Prostate gland (tissue), 2 donors: ENCODE measurements around the gene SLC39A12.

Source experiments
- POLR2A ChIP-seq: fragments of 450-650 bp; IDR thresholded peaks from one replicate; pipeline ENCODE4 v1.6.1; 2016; ENCODE audit warnings: antibody characterized with exemption, mild to moderate bottlenecking
- TF ChIP-seq, protein P1 (sequence below), 4 experiments: fragments of 200-600 bp in 2 of 4; fragments of 450-650 bp in 2 of 4; sonication (generic) in 2 of 4; IDR thresholded peaks; 1 replicate in 3 of 4; 2 replicates in 1 of 4; pipeline ENCODE4 v1.5.1; 2016 to 2019; ENCODE audit warnings: antibody characterized with exemption in 4 of 4, mild to moderate bottlenecking in 2 of 4, moderate library complexity in 2 of 4

DNA sequence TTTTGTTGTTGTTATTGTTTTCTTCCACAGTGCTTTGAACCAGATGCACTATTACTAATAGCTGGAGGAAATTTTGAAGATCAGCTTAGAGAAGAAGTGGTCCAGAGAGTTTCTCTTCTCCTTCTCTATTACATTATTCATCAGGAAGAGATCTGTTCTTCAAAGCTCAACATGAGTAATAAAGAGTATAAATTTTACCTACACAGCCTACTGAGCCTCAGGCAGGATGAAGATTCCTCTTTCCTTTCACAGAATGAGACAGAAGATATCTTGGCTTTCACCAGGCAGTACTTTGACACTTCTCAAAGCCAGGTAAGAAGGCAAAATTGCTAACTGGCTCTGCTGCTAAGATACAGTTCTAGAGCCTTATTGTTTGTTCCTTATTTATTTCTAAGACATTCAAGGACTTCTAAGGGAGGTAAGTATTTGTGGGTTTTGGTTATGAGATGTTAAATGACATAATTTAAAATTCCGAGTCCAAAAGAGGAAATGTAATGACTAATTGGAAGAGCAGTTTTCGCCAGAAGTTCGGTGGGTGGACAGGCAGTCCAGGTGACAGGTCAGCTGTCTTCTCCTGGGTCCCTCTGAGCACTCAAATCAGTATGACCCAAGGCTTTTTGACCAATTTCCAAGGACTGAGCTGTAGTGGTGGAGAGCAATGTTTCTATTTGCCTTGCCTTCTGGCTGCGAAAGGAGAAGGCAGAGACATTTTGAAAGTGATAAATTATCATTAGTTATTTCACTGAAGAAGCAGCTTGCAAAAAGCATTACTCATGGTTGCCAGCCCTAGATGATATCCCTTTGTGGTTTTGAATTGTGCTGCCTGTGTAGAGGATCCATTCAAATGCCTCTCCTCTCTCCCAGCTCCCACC, 10.1 kb downstream of the SLC39A12 start:
- no peak for TF ChIP-seq POLR2A
- TF ChIP-seq, protein P1, sequence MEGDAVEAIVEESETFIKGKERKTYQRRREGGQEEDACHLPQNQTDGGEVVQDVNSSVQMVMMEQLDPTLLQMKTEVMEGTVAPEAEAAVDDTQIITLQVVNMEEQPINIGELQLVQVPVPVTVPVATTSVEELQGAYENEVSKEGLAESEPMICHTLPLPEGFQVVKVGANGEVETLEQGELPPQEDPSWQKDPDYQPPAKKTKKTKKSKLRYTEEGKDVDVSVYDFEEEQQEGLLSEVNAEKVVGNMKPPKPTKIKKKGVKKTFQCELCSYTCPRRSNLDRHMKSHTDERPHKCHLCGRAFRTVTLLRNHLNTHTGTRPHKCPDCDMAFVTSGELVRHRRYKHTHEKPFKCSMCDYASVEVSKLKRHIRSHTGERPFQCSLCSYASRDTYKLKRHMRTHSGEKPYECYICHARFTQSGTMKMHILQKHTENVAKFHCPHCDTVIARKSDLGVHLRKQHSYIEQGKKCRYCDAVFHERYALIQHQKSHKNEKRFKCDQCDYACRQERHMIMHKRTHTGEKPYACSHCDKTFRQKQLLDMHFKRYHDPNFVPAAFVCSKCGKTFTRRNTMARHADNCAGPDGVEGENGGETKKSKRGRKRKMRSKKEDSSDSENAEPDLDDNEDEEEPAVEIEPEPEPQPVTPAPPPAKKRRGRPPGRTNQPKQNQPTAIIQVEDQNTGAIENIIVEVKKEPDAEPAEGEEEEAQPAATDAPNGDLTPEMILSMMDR (IDR thresholded peaks at IDR 0.05) = no peak
